ENCODE results near the gene SFXN5. TPM values are rescaled to one million over a fixed set of nuclear protein-coding genes. Genes with fewer than 3 reads are reported as not detected.

SFXN5 gene
- total and polyA plus RNA-seq, 11 donors, result 6.0 to 12.5 (median 8.7) TPM

DNA sequence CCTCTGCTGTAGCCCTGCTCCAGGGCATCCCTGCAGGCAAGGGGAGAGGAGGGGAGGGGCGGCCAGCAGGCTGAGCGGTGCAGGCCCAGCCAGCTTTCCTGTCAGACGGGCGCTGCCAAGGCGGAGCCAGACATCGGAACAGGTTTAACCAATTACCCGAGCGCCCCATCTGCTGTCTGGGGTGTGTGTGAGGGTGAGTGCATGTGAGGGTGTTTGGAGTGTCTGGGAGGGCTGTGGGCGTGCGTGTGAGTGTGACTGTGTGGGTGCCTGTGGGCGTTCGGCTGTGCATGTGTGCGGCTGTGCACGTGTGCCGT lies 134.2 kb downstream of the SFXN5 start:
- TF ChIP-seq, protein P1, sequence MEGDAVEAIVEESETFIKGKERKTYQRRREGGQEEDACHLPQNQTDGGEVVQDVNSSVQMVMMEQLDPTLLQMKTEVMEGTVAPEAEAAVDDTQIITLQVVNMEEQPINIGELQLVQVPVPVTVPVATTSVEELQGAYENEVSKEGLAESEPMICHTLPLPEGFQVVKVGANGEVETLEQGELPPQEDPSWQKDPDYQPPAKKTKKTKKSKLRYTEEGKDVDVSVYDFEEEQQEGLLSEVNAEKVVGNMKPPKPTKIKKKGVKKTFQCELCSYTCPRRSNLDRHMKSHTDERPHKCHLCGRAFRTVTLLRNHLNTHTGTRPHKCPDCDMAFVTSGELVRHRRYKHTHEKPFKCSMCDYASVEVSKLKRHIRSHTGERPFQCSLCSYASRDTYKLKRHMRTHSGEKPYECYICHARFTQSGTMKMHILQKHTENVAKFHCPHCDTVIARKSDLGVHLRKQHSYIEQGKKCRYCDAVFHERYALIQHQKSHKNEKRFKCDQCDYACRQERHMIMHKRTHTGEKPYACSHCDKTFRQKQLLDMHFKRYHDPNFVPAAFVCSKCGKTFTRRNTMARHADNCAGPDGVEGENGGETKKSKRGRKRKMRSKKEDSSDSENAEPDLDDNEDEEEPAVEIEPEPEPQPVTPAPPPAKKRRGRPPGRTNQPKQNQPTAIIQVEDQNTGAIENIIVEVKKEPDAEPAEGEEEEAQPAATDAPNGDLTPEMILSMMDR (IDR thresholded peaks at IDR 0.05), result no peak
- TF ChIP-seq POLR2A (IDR thresholded peaks at IDR 0.05), result no peak
- peaks cover 0 to 8% (median 0%) of the 10 kb centered on the region in 12 donors for H3K4me1 ChIP-seq
- no peaks in the 10 kb centered on the region for H3K9me3 ChIP-seq
- WGBS, 4 donors, result 85 to 91% (median 86%) methylated on average over 15 of the region's 15 CpGs
- no peaks in the 10 kb centered on the region for H3K36me3 ChIP-seq
- intact Hi-C loops (cut with DNase I), result no loop called here
- DNase-seq (peak in 1 of 5 donors; percentile 38), ATAC-seq (no peak)
- no peak overlapping the region for H3K27ac ChIP-seq
- peaks cover 0 to 5% (median 0%) of the 10 kb centered on the region in 9 donors for H3K27me3 ChIP-seq
- no peak overlapping the region for H3K4me3 ChIP-seq

DNA sequence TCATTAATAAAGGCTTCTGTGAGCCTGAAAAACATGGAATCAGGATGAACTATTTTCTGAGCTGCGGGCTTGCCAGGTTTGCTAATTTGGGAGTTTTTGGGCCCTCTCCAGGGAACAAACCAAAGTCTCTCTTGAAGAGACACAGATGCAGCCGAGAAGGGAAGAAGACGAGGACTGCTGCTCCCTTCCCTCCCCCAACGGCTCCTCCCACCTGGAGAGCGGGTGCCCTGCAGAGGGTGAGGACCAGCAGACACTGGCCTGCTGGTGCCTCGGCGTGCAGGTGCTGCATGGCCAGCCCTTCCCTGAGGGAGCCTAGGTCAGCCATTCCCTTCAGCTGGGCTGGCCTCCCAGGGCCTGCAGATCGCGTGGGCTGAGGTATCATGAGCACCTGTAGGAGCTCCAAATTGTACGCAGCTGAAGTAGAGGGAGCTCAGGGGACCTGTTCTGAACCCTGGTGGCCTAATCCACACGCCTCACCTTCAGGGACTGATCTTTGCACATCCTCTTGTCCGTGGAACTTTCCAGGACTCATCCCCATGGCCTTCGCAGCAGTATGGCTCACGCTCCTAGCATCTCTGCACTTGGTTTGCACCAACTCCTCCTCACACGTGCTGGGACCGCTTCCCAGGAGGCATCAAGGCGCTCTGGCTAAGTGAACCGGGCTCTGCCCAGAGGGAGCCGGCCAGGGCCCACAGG lies 134.7 kb downstream of the SFXN5 start:
- TF ChIP-seq POLR2A (IDR thresholded peaks at IDR 0.05), result no peak
- TF ChIP-seq, protein P1 (IDR thresholded peaks at IDR 0.05), result no peak
- Histone ChIP-seq H3K36me3 (no peaks in the 10 kb centered on the region), H3K27ac (no peak overlapping the region), H3K4me3 (no peak overlapping the region), H3K4me1 (peaks cover 0 to 8% (median 0%) of the 10 kb centered on the region in 12 donors), H3K27me3 (peaks cover 0 to 8% (median 0%) of the 10 kb centered on the region in 9 donors), H3K9me3 (no peaks in the 10 kb centered on the region)
- ATAC-seq, result no peak
- 65 to 76% (median 71%) methylated on average over 14 to 19 of the region's 19 CpGs for WGBS, 4 donors
- peak in 1 of 5 donors; percentile 46 for DNase-seq
- intact Hi-C loops (cut with DNase I), result no loop called here

DNA sequence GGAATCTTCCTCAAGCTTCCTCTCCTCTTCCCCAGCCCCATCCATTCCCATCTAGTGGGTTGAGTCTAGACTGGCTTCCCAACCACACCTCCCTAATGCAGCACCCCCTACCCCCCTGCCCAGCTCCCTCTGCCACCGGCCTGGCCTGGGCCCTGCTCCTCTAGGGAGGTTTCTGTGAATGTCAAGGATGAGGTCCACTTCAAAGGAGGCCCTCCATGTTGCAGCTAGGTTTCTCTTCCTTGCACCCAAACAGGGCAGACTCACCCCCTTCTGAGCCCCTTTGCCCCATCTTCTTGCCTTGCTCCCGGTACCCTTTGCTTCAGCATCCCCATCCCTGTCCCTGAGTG lies 135.9 kb downstream of the SFXN5 start:
- Histone ChIP-seq H3K4me1 (peaks cover 0 to 8% (median 0%) of the 10 kb centered on the region in 12 donors), H3K9me3 (no peaks in the 10 kb centered on the region), H3K4me3 (no peak overlapping the region), H3K36me3 (no peaks in the 10 kb centered on the region), H3K27me3 (peaks cover 0 to 14% (median 0%) of the 10 kb centered on the region in 9 donors), H3K27ac (no peak overlapping the region)
- DNase-seq, result peak in 1 of 5 donors; percentile 22
- intact Hi-C loops (cut with DNase I), result no loop called here
- ATAC-seq, result no peak
- 82 to 94% (median 88%) methylated on average over 2 of the region's 2 CpGs for WGBS, 4 donors
- TF ChIP-seq, protein P1 (IDR thresholded peaks at IDR 0.05), result no peak
- TF ChIP-seq POLR2A (IDR thresholded peaks at IDR 0.05), result no peak

- peak in 1 of 5 donors; percentile 51 for DNase-seq
- TF ChIP-seq, protein P1 (IDR thresholded peaks at IDR 0.05), result peak in 3 of 12 donors; percentile 13 to 23 (median 18)
- no peak for TF ChIP-seq POLR2A (IDR thresholded peaks at IDR 0.05)
- Histone ChIP-seq H3K36me3 (no peaks in the 10 kb centered on the region), H3K9me3 (no peaks in the 10 kb centered on the region), H3K4me1 (peaks cover 0 to 8% (median 0%) of the 10 kb centered on the region in 12 donors), H3K27ac (no peak overlapping the region), H3K4me3 (no peak overlapping the region), H3K27me3 (peaks cover 0 to 20% (median 0%) of the 10 kb centered on the region in 9 donors)
- ATAC-seq, result no peak
- 84 to 86% (median 85%) methylated on average over 14 of the region's 14 CpGs for WGBS, 4 donors
- intact Hi-C loops (cut with DNase I), result no loop called here
These were observed 136.6 kb downstream of the SFXN5 start for GRCh38 chr2:72934683-72935610.

Measured in heart left ventricle (tissue), 16 donors.